ENCODE data around the gene INPP5D. TPM values are rescaled to one million over a fixed set of nuclear protein-coding genes. Genes with fewer than 3 reads are reported as not detected.

INPP5D gene
- total RNA-seq, 1 experiment from 2014 or later: not detected

GRCh38 chr2:233240897-233241296 is 180.8 kb downstream of the INPP5D start:
- TF ChIP-seq, protein P1, sequence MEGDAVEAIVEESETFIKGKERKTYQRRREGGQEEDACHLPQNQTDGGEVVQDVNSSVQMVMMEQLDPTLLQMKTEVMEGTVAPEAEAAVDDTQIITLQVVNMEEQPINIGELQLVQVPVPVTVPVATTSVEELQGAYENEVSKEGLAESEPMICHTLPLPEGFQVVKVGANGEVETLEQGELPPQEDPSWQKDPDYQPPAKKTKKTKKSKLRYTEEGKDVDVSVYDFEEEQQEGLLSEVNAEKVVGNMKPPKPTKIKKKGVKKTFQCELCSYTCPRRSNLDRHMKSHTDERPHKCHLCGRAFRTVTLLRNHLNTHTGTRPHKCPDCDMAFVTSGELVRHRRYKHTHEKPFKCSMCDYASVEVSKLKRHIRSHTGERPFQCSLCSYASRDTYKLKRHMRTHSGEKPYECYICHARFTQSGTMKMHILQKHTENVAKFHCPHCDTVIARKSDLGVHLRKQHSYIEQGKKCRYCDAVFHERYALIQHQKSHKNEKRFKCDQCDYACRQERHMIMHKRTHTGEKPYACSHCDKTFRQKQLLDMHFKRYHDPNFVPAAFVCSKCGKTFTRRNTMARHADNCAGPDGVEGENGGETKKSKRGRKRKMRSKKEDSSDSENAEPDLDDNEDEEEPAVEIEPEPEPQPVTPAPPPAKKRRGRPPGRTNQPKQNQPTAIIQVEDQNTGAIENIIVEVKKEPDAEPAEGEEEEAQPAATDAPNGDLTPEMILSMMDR (IDR thresholded peaks at IDR 0.05; ENCODE audit: unreplicated experiment): no peak
- Mint-ChIP-seq H3K4me3 (ENCODE audit: low read depth, unreplicated experiment) (no peak overlapping the region), H3K27ac (ENCODE audit: unreplicated experiment) (no peak overlapping the region), H3K4me1 (ENCODE audit: low read depth, unreplicated experiment) (peaks cover 21% of the 10 kb centered on the region), H3K36me3 (ENCODE audit: insufficient read depth, unreplicated experiment) (no peaks in the 10 kb centered on the region), H3K27me3 (ENCODE audit: unreplicated experiment) (no peaks in the 10 kb centered on the region), H3K9me3 (ENCODE audit: low read depth, unreplicated experiment) (no peaks in the 10 kb centered on the region)
- BruUV-seq (replicated peaks): no TSS peak
- DNase-seq: no peak
- intact Hi-C loops (cut with micrococcal nuclease; ENCODE audit: unreplicated experiment): no loop called here
- CTCF ChIA-PET: interaction anchor here (0.7 kb wide), 1 partner anchor 966 kb away, joined by 6 read pairs; no protein-coding TSS in a partner anchor

GRCh38 chr2:233241803-233242202 is 181.7 kb downstream of the INPP5D start:
- BruUV-seq (replicated peaks): no TSS peak
- no peaks in the 10 kb centered on the region for H3K27me3 Mint-ChIP-seq (ENCODE audit: unreplicated experiment)
- TF ChIP-seq, protein P1 (IDR thresholded peaks at IDR 0.05; ENCODE audit: unreplicated experiment): no peak
- CTCF ChIA-PET: no interaction called here
- no peak overlapping the region for H3K27ac Mint-ChIP-seq (ENCODE audit: unreplicated experiment)
- no peaks in the 10 kb centered on the region for H3K9me3 Mint-ChIP-seq (ENCODE audit: low read depth, unreplicated experiment)
- intact Hi-C loops (cut with micrococcal nuclease; ENCODE audit: unreplicated experiment): no loop called here
- H3K36me3 Mint-ChIP-seq (ENCODE audit: insufficient read depth, unreplicated experiment): no peaks in the 10 kb centered on the region
- no peak for DNase-seq
- peaks cover 31% of the 10 kb centered on the region for H3K4me1 Mint-ChIP-seq (ENCODE audit: low read depth, unreplicated experiment)
- no peak overlapping the region for H3K4me3 Mint-ChIP-seq (ENCODE audit: low read depth, unreplicated experiment)

GRCh38 chr2:233242231-233242927 is 182.2 kb downstream of the INPP5D start:
- no peak for DNase-seq
- Mint-ChIP-seq H3K36me3 (ENCODE audit: insufficient read depth, unreplicated experiment) (no peaks in the 10 kb centered on the region), H3K4me1 (ENCODE audit: low read depth, unreplicated experiment) (peaks cover 36% of the 10 kb centered on the region), H3K4me3 (ENCODE audit: low read depth, unreplicated experiment) (no peak overlapping the region), H3K27ac (ENCODE audit: unreplicated experiment) (no peak overlapping the region), H3K9me3 (ENCODE audit: low read depth, unreplicated experiment) (no peaks in the 10 kb centered on the region), H3K27me3 (ENCODE audit: unreplicated experiment) (no peaks in the 10 kb centered on the region)
- CTCF ChIA-PET: interaction anchor here (0.7 to 0.9 kb wide), 3 partner anchors 153 to 575 kb away, joined by 3 to 9 read pairs (median 9); no protein-coding TSS in a partner anchor
- TF ChIP-seq, protein P1 (IDR thresholded peaks at IDR 0.05; ENCODE audit: unreplicated experiment): no peak
- no TSS peak for BruUV-seq (replicated peaks)
- intact Hi-C loops (cut with micrococcal nuclease; ENCODE audit: unreplicated experiment): no loop called here

GRCh38 chr2:233243348-233243747 is 183.2 kb downstream of the INPP5D start:
- BruUV-seq (replicated peaks): no TSS peak
- Mint-ChIP-seq H3K4me1 (ENCODE audit: low read depth, unreplicated experiment) (peaks cover 45% of the 10 kb centered on the region), H3K36me3 (ENCODE audit: insufficient read depth, unreplicated experiment) (peaks cover 6% of the 10 kb centered on the region), H3K9me3 (ENCODE audit: low read depth, unreplicated experiment) (no peaks in the 10 kb centered on the region), H3K27me3 (ENCODE audit: unreplicated experiment) (no peaks in the 10 kb centered on the region), H3K4me3 (ENCODE audit: low read depth, unreplicated experiment) (no peak overlapping the region), H3K27ac (ENCODE audit: unreplicated experiment) (no peak overlapping the region)
- intact Hi-C loops (cut with micrococcal nuclease; ENCODE audit: unreplicated experiment): no loop called here
- CTCF ChIA-PET: interaction anchor here (0.9 kb wide), 1 partner anchor 154 kb away, joined by 3 read pairs; no protein-coding TSS in a partner anchor
- no peak for DNase-seq
- TF ChIP-seq, protein P1 (IDR thresholded peaks at IDR 0.05; ENCODE audit: unreplicated experiment): no peak

Data from Calu3 (cell line).